NCI-H82 (cell line): ENCODE data around the gene PTGIS.

Source experiments
- DNase-seq: peaks from one replicate; lab custom pipeline; 2025; lab: John Stamatoyannopoulos, UW

Gene PTGIS

DNA sequence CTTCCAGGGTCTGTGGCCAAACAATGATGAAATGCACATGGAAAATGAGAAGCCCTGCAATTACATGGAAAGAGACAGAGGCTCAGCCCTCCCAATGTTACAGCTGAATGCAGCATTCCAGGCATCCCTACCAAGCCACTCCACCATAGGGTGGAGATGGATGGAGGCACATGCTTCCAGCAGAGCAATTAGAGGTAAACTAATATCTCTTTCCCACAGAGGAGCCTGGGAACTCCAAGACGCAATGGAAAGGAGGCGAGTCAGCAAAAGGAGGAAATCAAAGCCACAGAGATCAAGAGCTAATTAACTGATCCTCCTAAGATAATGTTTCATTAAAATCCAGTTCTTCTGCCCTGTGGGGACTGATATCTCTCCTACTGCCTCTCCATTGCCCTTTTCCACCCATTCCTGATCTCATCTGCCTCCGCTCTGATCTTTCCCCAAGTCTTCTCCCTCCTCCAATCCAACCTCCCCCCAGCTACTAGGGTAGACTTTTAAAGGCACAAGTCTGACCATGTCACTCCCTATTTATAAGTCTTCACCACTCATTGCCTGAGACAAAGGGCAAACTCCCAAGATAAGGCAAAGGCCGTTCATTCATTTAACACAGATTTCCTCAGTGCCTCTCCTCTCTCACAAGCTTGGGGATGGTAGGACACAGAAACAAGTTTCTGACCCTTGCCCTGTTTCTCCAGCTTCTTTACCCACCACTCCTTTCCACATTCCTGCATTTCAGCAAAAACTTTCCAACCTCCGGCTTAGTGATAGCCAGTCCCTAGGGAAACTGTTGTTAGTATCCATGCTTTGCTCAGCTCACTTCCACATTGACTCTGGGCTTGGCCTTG, 71.2 kb downstream of the PTGIS start:
- DNase-seq: no peak

DNA sequence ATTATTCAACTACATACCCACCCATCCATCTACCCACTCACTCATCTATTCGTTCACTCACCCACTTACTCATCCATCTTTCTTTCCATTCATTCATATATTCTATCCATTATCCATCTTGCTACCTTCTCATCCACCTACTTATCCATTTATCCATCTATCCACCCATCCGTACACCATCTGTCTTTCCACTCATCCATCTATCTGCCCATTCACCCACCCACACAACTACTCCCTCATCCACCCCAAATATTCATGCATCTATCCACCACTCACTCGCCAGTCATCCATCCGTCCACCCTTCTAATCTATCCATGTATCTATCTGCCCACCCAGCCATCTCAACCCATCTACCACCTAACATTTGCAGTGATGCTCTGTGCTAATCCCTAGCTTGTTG, 71.9 kb downstream of the PTGIS start:
- no peak for DNase-seq

DNA sequence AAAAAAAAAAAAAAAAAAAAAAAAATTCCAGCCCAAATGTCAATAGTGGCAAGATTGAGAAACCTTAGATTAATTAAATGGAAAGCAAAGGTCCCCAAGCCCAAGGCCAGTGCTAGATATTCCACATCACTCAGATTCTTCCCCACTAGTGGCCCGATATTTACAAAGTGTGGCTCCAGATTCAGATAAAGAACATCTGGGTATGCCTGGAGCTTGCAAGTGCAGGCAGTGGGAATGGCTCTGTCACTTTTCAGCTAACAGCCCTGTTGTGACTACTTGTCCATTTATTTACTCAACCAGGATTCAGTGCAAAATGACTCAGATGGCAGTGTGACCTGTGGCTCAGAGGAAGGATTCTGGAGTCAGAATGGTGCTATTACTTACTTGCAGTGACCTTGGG, 77.2 kb downstream of the PTGIS start:
- DNase-seq: no peak

DNA sequence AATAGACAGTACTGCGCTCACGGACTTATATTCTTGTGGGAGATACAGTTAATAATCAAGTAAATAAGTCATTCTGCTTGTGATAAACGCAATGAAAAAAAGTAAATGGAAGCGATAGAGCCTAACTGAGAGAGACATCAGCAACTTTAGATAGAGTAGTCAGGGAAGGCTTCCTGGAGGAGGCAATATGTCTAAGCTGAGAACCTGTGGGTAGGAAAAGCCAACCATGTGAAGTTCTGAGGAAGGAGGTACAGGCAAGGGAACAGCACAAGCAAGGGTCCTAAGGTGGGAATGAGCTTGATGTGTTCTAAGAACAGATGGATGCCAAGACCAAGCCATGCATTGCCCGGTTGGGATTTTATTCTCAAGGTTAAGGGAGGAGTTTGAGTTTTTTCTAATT, 78.2 kb downstream of the PTGIS start:
- no peak for DNase-seq

DNA sequence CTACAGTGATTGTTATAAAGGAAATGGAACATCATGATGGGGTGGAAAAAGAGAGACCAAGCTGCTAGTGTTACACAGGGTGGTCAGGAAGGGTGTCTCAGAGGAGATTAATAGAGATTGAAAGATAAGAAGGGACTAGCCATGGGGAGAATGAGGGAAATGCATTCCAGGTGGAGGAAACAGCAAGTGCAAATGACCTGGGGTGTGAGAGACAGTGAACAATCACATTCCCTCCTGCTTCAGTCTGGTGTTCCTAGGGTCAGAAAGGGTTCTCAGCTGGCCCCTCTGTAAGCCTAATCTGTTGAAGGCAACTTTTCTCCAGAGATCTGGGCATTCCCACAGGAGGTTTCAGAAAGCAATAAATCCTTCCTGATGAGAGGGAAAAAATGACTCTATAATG, 81.9 kb downstream of the PTGIS start:
- DNase-seq: no peak

DNA sequence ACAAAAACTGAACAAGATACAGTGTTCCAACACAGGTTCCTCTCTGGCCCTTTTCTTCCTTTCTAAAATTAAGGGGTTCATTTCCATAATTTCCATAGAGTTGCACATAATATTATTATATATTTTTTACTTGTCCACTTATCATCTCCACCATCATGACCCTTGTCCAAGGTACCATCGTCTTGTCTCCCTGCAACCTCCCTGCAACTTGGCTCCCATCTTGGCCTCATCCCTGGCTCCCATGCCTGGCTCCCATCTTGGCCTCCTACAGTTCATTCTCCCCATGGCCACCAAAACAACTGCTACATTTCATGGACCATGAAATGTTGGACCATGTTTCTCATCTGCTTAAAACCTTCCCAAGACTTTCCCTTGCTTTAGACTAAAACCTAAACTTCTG, 82.4 kb downstream of the PTGIS start:
- no peak for DNase-seq

DNA sequence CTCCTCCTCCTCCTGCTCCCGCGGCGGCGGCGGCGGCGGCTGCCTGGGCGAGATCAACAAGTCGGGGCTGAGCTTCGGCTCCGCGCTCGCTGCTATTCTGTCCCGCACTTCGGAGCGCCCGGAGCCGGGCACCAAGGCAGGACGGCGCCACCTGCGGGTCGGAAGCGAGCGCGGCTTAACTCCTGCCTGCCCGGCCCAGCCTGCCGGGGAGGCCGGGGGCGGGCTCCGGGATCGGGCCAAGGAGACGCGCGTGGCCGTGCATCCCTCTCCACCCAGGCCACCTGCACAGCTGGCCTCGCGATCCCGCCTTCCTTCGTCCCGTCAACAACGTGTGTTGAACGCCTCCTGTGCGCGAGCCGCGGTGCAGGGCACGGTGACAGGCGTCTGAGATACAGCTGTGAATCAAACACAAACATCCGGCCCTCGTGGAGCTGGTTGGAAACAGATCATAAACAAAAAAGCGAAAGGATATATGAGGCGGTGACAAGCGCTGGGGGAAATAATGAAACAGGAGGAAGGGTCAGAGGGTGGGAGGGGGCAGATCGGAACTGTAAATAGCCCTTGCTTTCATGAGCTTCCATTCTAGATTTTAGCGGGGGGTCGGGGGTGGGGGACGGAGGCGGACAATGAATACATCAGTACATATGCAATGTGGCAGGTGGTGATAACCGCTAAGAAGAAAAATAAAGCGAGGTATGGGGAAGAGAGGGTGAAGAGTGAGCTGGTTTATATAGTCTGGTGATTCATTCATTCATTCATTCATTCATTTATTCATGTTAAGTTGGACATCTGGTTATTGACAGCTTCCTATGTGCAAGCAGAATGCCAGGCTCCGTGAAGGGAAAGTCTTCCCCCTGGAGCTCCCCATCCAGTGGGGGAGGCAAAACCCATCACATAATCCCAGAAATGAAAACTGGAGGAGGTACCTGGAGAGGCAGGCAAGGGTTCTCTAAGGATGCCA, 83.5 kb downstream of the PTGIS start:
- peak; percentile 95 for DNase-seq

DNA sequence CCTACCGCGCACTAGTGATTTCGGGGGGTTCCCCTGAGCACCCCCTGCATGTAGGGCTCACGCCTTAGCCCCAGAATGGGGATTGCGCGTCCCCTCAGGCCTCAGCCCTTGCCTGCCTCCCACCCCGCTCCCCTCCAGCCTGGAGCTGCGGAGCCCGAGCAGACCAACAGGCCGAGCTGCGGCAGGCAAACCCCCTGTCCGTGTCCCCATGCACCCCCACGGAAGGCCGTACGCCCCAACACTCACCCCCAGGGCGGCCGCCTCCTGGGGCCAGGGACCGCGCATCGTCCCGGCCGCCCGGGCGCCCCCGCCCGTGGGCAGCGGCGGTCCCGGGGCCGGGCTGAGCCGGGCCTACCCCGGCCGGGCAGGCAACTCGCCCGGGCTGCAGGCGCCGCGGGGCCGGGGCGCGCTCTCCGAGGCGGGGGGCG, 84.2 kb downstream of the PTGIS start:
- peak; percentile 68 for DNase-seq

DNA sequence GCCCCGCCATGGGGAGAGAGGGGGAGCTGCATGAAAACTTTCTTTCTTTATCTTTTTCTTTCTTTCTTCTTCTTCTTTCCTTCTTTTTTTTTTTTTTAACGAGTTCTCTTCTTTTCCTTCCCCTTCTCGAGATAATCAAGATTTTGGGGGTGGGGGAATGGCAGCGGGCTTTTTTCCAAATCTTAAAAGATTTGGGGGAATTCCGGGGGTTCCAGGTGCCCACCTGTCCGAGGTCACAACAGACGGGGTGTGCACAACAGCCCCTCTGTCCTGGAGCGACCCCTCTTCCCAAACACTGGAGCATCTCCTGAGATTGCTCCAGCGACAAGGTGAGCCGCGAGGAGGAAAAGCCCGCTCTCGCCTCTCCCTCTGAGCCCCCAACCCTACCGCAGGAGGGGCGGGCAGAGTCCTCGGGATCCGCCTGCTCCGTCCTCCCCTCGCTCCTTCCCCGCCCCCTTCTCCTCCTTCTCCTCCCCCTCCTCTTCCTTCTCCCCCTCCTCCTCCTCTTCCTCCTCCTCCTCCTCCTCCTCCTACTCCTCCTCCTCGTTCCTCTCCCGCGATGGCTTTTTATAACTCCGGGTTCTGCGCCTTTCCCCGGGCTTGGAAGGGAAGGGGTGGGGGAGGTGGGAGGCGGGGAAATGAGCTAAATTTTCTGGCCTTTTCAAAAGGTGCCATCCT, 84.8 kb downstream of the PTGIS start:
- peak; percentile 84 for DNase-seq

DNA sequence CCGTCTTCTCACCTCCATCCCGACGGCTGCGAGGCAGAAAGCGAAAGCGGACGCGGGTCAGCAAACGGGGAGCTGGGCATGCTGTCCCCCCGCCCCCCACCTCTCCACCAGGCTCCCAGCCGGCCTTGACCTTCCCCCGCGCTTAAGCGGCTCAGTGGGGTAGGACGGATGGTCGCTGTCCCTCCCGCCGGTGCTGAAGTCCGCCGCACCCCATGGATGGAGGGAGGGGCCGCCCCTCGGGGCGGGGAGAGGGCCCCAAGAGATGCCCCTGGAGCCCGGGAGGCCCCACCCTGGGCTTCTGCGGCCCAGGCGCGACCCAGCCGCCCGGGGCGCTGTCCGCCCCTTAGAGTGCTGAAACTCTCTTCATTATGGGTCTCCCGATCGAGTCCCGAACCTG, 85.3 kb downstream of the PTGIS start, which contains the start of gene KCNB1:
KCNB1 (minus strand) TSS at position 48 of the 397 bp plus-strand sequence. CDS start 188 bp downstream, outside the sequence.
- peak; percentile 57 for DNase-seq

DNA sequence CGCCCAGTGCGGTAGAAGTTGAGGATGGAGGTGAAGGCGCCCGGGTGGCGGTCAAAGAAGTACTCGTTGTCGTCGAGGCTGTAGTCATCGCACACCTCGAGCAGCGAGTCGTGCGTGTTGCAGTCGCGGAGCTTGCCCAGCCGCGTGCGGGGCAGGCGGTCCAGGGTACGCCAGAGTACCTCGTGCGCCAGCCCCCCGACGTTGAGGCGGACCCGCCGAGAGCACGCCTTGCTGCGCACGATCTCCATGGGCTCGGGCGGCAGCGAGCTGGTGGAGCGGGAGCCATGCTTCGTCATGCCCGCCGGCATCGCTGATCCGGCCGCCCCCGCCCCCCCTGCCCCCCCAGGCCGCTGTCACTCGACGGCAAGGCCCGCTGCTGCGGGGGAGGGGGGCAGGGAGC, 85.8 kb downstream of the PTGIS start:
- no peak for DNase-seq

DNA sequence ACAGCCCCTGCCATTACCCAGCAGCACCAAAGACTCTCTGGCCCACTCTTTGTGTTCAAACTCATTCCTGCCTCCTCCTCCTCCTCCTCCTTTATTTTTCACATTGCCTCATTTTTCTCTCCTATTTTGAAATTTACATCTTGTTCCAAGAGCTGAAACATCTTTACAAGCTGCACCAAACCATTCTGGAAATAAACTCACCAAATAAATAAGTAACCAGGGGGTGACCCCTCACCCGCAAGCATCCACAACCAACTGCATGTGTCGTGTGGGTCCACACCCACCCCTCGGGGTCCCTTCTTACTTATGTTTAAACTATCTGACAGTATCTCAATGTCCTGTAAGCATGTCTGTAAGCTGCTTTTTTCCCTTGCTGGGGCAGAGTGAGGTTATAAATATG, 86.8 kb downstream of the PTGIS start:
- DNase-seq: no peak

DNA sequence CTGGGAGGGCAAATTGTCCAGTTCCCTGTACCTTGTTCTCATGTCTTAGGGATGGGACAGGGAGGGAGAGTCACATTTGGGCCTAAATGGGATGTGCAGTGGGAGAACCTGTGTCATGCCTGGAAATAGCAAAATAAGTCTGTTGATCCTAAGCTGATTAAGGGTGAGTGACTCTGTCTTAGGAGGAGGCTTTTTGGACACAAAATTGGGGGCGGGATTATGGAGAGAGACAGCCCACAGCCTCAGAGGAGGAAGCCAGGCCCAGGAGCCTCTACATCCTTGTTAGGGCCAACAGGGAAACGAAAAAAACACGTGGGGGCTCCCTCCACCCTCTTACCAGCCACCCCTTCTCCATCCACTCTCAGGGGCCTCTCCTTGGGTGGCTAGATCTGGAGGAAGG, 87.7 kb downstream of the PTGIS start:
- DNase-seq: peak; percentile 99

DNA sequence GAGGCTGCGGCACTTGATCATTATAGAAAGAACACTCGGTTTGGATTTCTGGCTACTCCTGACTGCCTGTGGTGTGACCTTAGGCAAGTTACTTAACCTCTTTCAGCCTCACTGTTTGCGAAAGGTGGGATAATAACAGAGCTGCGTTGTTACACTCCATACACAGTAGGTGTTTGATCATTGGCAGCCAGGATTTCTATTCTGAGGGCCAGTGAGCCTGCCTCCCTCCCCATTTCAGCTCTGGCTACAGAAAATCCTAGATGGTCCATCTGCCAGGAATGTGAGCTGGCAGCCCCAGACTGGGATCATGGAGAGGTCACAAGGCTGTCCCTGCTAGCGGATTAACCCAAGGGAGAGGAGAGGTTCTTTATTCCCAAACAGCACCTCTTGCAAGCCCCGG, 88.2 kb downstream of the PTGIS start:
- peak; percentile 97 for DNase-seq

DNA sequence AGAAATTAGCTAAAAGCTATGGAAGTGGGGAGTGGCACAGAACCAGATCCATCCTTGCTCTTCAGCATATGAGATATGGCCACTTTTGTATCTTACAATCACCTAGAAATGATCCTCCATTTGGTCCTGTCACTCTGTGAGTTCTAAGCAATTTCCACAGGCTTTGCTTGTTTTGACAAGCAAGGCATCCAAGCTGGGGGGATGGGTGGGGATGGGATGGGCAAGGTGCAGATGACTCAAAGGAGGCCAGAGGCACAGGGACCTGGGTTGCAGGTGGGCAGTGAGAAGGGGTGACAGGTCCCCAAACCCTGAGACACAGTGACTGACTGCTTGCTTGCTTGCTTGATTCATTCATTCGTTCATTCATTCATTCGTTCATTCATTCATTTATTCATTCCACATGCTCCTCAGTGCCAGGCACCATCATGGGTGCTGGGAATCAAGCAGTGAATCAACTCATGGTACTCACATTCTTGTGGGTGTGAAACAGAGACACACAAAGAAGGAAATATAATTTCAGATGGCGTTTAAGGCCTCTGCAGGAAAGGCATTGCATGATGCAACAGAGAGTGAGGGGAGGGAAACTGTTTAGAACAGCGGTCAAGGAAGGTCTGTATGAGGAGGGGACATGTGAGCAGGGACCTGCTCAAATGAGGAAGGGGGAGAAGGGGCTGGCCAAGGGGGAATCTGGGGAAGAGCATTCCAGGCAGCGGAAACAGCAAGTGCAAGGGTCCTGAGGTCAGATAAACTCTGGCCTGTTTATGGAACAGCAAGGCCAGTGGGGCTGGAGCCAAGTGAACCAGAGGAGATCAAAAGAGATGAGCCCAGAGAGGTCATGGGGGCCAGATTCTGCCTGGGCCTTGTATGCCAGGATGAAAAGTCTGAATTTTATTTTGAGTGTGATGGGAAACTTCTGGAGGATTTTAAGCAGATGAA, 88.9 kb downstream of the PTGIS start:
- peak; percentile 29 for DNase-seq

DNA sequence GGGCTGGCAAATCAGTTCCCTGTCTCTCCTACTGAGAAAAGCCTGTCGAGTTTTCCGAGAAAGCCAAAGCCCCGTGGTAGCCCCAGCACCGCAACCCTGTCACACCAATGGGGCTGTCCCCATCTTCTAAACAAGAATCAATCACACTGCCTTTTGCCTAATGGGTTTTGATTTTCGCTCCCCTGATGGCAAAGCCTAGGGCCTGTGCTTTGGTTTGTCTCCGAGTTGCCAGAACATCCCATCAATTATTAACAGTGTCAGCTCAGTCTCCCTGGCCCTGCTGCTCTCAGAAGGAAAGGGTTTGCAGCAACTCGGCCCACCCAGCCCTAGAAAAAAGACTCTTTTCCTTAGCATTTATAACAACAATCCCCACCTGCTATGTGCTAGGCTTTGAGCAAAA, 89.7 kb downstream of the PTGIS start:
- peak; percentile 56 for DNase-seq

DNA sequence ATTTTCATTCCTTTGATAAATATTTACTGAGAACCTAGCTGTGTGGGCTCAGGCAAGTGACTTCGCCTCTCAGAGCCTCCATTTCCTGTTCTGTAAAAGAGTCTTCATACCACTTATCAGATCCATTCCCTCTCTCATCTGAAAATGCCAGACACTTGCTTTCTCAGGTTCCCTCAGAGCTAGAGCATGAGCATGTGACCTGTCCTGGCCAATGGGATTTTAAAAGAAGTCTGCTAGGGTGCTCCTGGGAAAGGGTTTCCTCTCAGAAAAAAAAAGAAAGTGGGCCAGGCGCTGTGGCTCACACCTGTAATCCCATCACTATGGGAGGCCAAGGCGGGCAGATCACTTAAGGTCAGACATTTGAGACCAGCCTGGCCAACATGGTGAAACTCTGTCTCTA, 90.7 kb downstream of the PTGIS start:
- peak; percentile 34 for DNase-seq

DNA sequence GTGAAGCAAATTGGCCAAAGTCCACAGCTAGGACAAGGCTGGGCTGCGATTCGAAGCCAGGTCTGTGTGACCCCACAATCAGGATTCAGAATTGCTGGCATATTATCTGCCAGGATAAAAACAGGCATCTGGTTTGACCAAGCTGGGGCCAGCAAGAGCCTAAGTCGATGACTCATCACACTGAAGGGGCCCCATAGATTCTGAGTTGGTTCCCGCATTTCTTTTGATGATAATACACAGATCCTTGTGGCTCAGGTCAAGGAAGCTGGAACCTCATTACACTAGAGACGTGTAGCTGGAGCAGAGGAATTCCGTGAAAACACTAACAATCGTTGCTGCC, 92.0 kb downstream of the PTGIS start:
- DNase-seq: peak; percentile 44

DNA sequence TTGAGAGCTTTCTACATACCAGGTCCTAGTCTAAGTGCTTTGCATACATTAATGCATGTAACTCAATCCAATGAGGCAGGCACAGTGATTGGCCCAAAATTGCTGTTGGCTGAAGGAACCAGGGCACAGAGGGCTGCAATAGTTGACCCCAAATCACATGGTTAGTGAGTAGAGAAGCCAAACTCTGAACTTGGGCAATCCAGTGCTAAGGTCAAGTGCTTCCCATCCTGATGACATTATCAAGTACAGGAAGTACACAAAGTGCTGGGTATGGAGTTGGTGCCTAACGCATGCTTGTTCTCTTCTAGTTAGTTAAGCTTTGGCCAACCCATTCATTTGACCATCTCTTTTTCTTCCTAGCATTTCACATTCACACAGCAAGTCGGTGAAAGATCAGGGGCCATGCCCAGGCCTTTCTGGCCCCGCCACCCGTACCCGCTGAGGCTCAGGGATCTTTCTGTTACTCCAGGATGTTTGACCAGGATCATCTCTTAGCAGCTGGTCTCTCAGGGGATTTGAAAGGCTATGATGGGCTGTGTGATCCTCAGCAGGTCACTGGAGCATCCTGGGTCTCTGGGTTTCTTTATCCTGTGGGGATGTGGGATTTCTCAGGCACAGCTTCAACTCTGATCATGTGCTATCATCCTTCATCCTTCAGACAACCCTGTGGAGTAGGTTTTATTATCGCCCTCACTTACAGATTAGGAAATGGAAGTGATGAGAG, 92.5 kb downstream of the PTGIS start:
- peak; percentile 76 for DNase-seq

DNA sequence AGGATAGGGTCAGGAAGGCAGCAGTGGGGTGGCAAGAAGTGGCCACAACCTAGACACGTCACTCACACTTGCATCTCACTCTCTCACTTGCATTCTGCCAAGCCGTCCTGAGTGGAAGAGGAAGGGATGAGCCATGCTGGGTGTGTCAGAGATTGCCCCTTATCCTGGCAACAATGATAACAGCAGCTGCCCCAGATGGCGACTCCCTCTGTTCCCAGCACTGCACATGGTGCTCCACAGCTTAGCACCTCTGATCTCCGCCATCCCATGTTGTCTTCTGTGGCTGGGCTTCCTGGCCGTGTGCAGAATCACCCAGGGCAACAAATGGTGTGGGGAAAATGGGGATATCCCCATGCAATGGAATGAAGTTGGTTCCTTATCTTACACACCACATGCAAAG, 96.5 kb downstream of the PTGIS start:
- peak; percentile 84 for DNase-seq

DNA sequence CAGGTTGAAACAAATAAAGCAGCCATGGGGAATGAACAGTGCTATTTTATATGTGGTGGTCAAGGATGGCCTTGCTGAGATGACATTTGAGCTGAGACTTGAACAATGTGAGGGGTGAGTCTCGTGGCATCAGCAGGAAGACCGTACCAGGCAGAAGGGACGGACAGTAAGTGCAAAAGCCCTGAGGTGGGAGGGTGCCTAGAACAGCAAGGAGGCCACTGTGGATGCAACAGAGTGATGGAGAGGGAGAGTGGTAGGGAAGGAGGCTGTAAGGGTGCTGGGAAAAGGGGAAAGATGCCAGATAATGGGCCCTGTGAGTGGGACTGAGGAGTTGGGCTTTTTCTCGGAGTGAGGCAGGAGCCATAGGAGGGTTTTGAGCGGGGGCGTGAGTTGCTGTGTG, 97.0 kb downstream of the PTGIS start:
- DNase-seq: no peak
